Measurements from ENCODE around the gene RTBDN. TPM values are rescaled to one million over a fixed set of nuclear protein-coding genes. Genes with fewer than 3 reads are reported as not detected.
A peak's percentile ranks its signal among the peaks of the same experiment; 100 is the strongest.

RTBDN gene
- total RNA-seq, 1 donor from 2014 or later = not detected

- Mint-ChIP-seq H3K4me1 (peaks cover 29% of the 10 kb centered on the region), H3K36me3 (peaks cover 2% of the 10 kb centered on the region), H3K27ac (peak overlapping the region; percentile 72), H3K9me3 (no peaks in the 10 kb centered on the region), H3K4me3 (no peak overlapping the region), H3K27me3 (ENCODE audit: low read depth) (no peaks in the 10 kb centered on the region)
- peak; percentile 92 for TF ChIP-seq CTCF (IDR thresholded peaks at IDR 0.05; ENCODE audit: unreplicated experiment)
- DNase-seq (ENCODE audit: low spot score in 2 of 2, unreplicated experiment in 2 of 2) = peak in 1 of 2 experiments; percentile 81
Observed at GRCh38 chr19:12796146-12797071, 38.0 kb downstream of the RTBDN start.

DNA sequence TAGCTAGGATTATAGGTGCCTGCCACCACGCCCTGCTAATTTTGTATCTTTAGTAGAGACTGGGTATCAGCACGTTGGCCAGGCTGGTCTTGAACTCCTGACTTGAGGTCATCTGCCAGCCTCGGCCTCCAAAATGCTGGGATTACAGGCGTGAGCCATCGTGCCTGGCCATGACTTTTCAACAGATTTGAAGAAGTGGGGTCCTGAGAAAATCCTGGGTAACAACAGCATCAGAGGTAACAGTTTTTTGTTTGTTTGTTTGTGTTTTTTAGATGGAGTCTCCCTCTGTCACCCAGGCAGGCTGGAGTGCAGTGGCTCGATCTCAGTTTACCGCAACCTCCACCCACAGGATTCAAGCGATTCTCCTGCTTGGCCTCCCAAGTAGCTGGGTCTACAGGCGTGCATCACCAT lies 39.4 kb downstream of the RTBDN start:
- DNase-seq (ENCODE audit: low spot score in 2 of 2, unreplicated experiment in 2 of 2) = no peak
- peaks cover 2% of the 10 kb centered on the region for H3K36me3 Mint-ChIP-seq
- H3K27me3 Mint-ChIP-seq (ENCODE audit: low read depth) = no peaks in the 10 kb centered on the region
- no peak for TF ChIP-seq CTCF (IDR thresholded peaks at IDR 0.05; ENCODE audit: unreplicated experiment)
- H3K27ac Mint-ChIP-seq = no peak overlapping the region
- peak overlapping the region; percentile 55 for H3K4me3 Mint-ChIP-seq
- H3K9me3 Mint-ChIP-seq = no peaks in the 10 kb centered on the region
- H3K4me1 Mint-ChIP-seq = peaks cover 28% of the 10 kb centered on the region

- no peak for DNase-seq (ENCODE audit: low spot score in 2 of 2, unreplicated experiment in 2 of 2)
- Mint-ChIP-seq H3K36me3 (peaks cover 2% of the 10 kb centered on the region), H3K4me3 (peak overlapping the region; percentile 55), H3K4me1 (peaks cover 25% of the 10 kb centered on the region), H3K27ac (peak overlapping the region; percentile 93), H3K27me3 (ENCODE audit: low read depth) (no peaks in the 10 kb centered on the region), H3K9me3 (no peaks in the 10 kb centered on the region)
- TF ChIP-seq CTCF (IDR thresholded peaks at IDR 0.05; ENCODE audit: unreplicated experiment) = no peak
Observed at GRCh38 chr19:12794196-12794941, 40.0 kb downstream of the RTBDN start.

- peak overlapping the region; percentile 99 for H3K27ac Mint-ChIP-seq
- peaks cover 33% of the 10 kb centered on the region for H3K4me1 Mint-ChIP-seq
- H3K9me3 Mint-ChIP-seq = no peaks in the 10 kb centered on the region
- H3K4me3 Mint-ChIP-seq = peak overlapping the region; percentile 93
- peaks cover 2% of the 10 kb centered on the region for H3K36me3 Mint-ChIP-seq
- DNase-seq (ENCODE audit: low spot score in 2 of 2, unreplicated experiment in 2 of 2) = peak; percentile 94 to 96
- no peak for TF ChIP-seq CTCF (IDR thresholded peaks at IDR 0.05; ENCODE audit: unreplicated experiment)
- H3K27me3 Mint-ChIP-seq (ENCODE audit: low read depth) = no peaks in the 10 kb centered on the region
Observed at GRCh38 chr19:12793290-12794195, 40.8 kb downstream of the RTBDN start.

DNA sequence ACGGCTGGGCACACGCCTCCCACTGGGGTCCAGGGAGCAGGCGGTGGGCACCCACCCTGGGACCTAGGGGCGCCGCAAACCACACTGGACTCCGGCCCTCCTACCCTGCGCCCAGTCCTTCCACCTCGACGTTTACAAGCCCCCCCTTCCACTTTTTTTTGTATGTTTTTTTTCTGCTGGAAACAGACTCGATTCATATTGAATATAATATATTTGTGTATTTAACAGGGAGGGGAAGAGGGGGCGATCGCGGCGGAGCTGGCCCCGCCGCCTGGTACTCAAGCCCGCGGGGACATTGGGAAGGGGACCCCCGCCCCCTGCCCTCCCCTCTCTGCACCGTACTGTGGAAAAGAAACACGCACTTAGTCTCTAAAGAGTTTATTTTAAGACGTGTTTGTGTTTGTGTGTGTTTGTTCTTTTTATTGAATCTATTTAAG lies 41.5 kb downstream of the RTBDN start:
- no peak for TF ChIP-seq CTCF (IDR thresholded peaks at IDR 0.05; ENCODE audit: unreplicated experiment)
- Mint-ChIP-seq H3K9me3 (no peaks in the 10 kb centered on the region), H3K36me3 (peaks cover 2% of the 10 kb centered on the region), H3K27me3 (ENCODE audit: low read depth) (no peaks in the 10 kb centered on the region), H3K27ac (peak overlapping the region; percentile 99), H3K4me1 (peaks cover 40% of the 10 kb centered on the region), H3K4me3 (peak overlapping the region; percentile 93)
- DNase-seq (ENCODE audit: low spot score in 2 of 2, unreplicated experiment in 2 of 2) = no peak
